ENCODE data around the gene ZNF398.
"Not testable (repeated sequence)": the region's sequence is repeated elsewhere in the genome, so short reads cannot be mapped to it uniquely, and the experiment has no call there.

The ZNF398 gene

GRCh38 chr7:149224352-149224751 is 77.1 kb downstream of the ZNF398 start:
- Histone ChIP-seq H3K4me2 (ENCODE audit: low read length) (no peak overlapping the region), H4K20me1 (ENCODE audit: insufficient read depth, low read length) (no peaks in the 10 kb centered on the region), H3K4me3 (ENCODE audit: low read length) (no peak overlapping the region), H3K36me3 (replicated peaks; ENCODE audit: low read depth, low read length) (peaks cover 23% of the 10 kb centered on the region), H3K79me2 (ENCODE audit: low read length) (no peaks in the 10 kb centered on the region), H3K27me3 (ENCODE audit: low read depth, low read length) (no peaks in the 10 kb centered on the region), H2AFZ (ENCODE audit: low read depth, low read length) (no peak overlapping the region), H3K9ac (ENCODE audit: low read length) (no peak overlapping the region), H3K4me1 (ENCODE audit: low read length) (no peaks in the 10 kb centered on the region), H3K9me3 (ENCODE audit: insufficient read depth, low read length) (no peaks in the 10 kb centered on the region), H3K27ac (ENCODE audit: low read length) (no peak overlapping the region)
- TF ChIP-seq EZH2phosphoT487 (IDR thresholded peaks at IDR 0.05; ENCODE audit: low read depth): no peak
- TF ChIP-seq CTCF (IDR thresholded peaks at IDR 0.05; ENCODE audit: low read depth, low read length): no peak

GRCh38 chr7:149225106-149225505 is 77.9 kb downstream of the ZNF398 start:
- H3K4me2 ChIP-seq (ENCODE audit: low read length): no peak overlapping the region
- H3K36me3 ChIP-seq (replicated peaks; ENCODE audit: low read depth, low read length): peaks cover 23% of the 10 kb centered on the region
- H3K4me1 ChIP-seq (ENCODE audit: low read length): no peaks in the 10 kb centered on the region
- no peak overlapping the region for H3K27ac ChIP-seq (ENCODE audit: low read length)
- H2AFZ ChIP-seq (ENCODE audit: low read depth, low read length): no peak overlapping the region
- no peak for TF ChIP-seq EZH2phosphoT487 (IDR thresholded peaks at IDR 0.05; ENCODE audit: low read depth)
- no peak for TF ChIP-seq CTCF (IDR thresholded peaks at IDR 0.05; ENCODE audit: low read depth, low read length)
- no peak overlapping the region for H3K9ac ChIP-seq (ENCODE audit: low read length)
- no peaks in the 10 kb centered on the region for H3K27me3 ChIP-seq (ENCODE audit: low read depth, low read length)
- no peaks in the 10 kb centered on the region for H4K20me1 ChIP-seq (ENCODE audit: insufficient read depth, low read length)
- no peak overlapping the region for H3K4me3 ChIP-seq (ENCODE audit: low read length)
- no peaks in the 10 kb centered on the region for H3K9me3 ChIP-seq (ENCODE audit: insufficient read depth, low read length)
- H3K79me2 ChIP-seq (ENCODE audit: low read length): no peaks in the 10 kb centered on the region

GRCh38 chr7:149225656-149226055 is 78.4 kb downstream of the ZNF398 start:
- Histone ChIP-seq H3K4me1 (ENCODE audit: low read length) (no peaks in the 10 kb centered on the region), H2AFZ (ENCODE audit: low read depth, low read length) (no peak overlapping the region), H4K20me1 (ENCODE audit: insufficient read depth, low read length) (no peaks in the 10 kb centered on the region), H3K4me3 (ENCODE audit: low read length) (no peak overlapping the region), H3K79me2 (ENCODE audit: low read length) (no peaks in the 10 kb centered on the region), H3K27me3 (ENCODE audit: low read depth, low read length) (no peaks in the 10 kb centered on the region), H3K9me3 (ENCODE audit: insufficient read depth, low read length) (no peaks in the 10 kb centered on the region), H3K4me2 (ENCODE audit: low read length) (no peak overlapping the region), H3K9ac (ENCODE audit: low read length) (no peak overlapping the region), H3K27ac (ENCODE audit: low read length) (no peak overlapping the region), H3K36me3 (replicated peaks; ENCODE audit: low read depth, low read length) (peaks cover 23% of the 10 kb centered on the region)
- no peak for TF ChIP-seq CTCF (IDR thresholded peaks at IDR 0.05; ENCODE audit: low read depth, low read length)
- TF ChIP-seq EZH2phosphoT487 (IDR thresholded peaks at IDR 0.05; ENCODE audit: low read depth): no peak

- not testable (repeated sequence) for H2AFZ ChIP-seq (ENCODE audit: low read depth, low read length); H3K4me2 ChIP-seq (ENCODE audit: low read length); H3K27me3 ChIP-seq (ENCODE audit: low read depth, low read length); H3K9ac ChIP-seq (ENCODE audit: low read length); H3K9me3 ChIP-seq (ENCODE audit: insufficient read depth, low read length); H4K20me1 ChIP-seq (ENCODE audit: insufficient read depth, low read length); H3K27ac ChIP-seq (ENCODE audit: low read length); H3K79me2 ChIP-seq (ENCODE audit: low read length); H3K4me1 ChIP-seq (ENCODE audit: low read length); H3K4me3 ChIP-seq (ENCODE audit: low read length)
- H3K36me3 ChIP-seq (replicated peaks; ENCODE audit: low read depth, low read length): peaks cover 18% of the 10 kb centered on the region
These were observed 79.1 kb downstream of the ZNF398 start for GRCh38 chr7:149226366-149226765.

Measured in OCI-LY3 (cell line).